Esophagus muscularis mucosa (tissue), 4 donors: Measurements from ENCODE around the gene SEPHS1. TPM values are rescaled to one million over a fixed set of nuclear protein-coding genes. Genes with fewer than 3 reads are reported as not detected.

ENCODE experiments used
- DNase-seq: peaks from one replicate; pipeline ENCODE4 v3.0.0-alpha.2; 2017; ENCODE audit errors: extremely low spot score
- H3K27ac ChIP-seq, 4 donors: fragments of 200-600 bp; sonication (generic); replicated peaks in 1 of 4; 1 replicate in 3 of 4; 2 replicates in 1 of 4; pipeline ENCODE4 v1.5.1; 2016 to 2019; ENCODE audit warnings: mild to moderate bottlenecking in 1 of 4
- H3K27me3 ChIP-seq, 4 donors: fragments of 200-600 bp; sonication (generic); one replicate each; pipeline versions ENCODE4 v1.5.1 to v1.6.0; 2016 to 2019
- H3K36me3 ChIP-seq, 4 donors: fragments of 200-600 bp; sonication (generic); one replicate each; pipeline ENCODE4 v1.5.1; 2016 to 2019
- H3K4me1 ChIP-seq, 4 donors: fragments of 200-600 bp; sonication (generic); one replicate each; pipeline ENCODE4 v1.5.1; 2016 to 2019
- H3K4me3 ChIP-seq, 4 donors: fragments of 200-600 bp; sonication (generic); 1 replicate in 2 of 4; 2 replicates in 2 of 4; pipeline ENCODE4 v1.5.1; 2016 to 2019; ENCODE audit warnings: mild to moderate bottlenecking in 4 of 4, moderate library complexity in 1 of 4
- H3K9me3 ChIP-seq, 4 donors: fragments of 200-600 bp; sonication (generic); 1 replicate in 3 of 4; 2 replicates in 1 of 4; pipeline ENCODE4 v1.5.1; 2016 to 2019
- EP300 ChIP-seq: sonication (generic); formaldehyde crosslinking; IDR thresholded peaks from one replicate; pipeline ENCODE4 v1.6.1; 2017; ENCODE audit warnings: antibody characterized with exemption
- POLR2A ChIP-seq: fragments of 450-650 bp; IDR thresholded peaks from one replicate; pipeline ENCODE4 v1.6.1; 2017; ENCODE audit warnings: antibody characterized with exemption, moderate library complexity, mild to moderate bottlenecking, low read depth
- POLR2AphosphoS5 ChIP-seq, 2 donors: sonication (generic); formaldehyde crosslinking; IDR thresholded peaks; one replicate each; pipeline ENCODE4 v1.6.1; 2017; ENCODE audit warnings: antibody characterized with exemption in 2 of 2
- WGBS: methylation state at CpG from one replicate; pipeline ENCODE4 v1.1.5; 2018; 5-methylcytosine and 5-hydroxymethylcytosine counted together
- intact Hi-C: fragments of 100-400 bp; cut with DNase I; formaldehyde crosslinking; loops from one replicate; pipeline ENCODE4 v1.15.1; 2023
- total RNA-seq, 4 donors: library from RNA; depleted of rRNA; stranded (reverse); fragments of >200 nt; gene quantifications; one replicate each; pipeline versions ENCODE4 v1.1.0 to v1.2.1, GENCODE V29; 2016
- TF ChIP-seq, protein P1 (sequence below), 3 experiments: fragments of 200-600 bp in 2 of 3; fragments of 450-650 bp in 1 of 3; sonication (generic) in 2 of 3; IDR thresholded peaks; one replicate each; pipeline ENCODE4 v1.5.1; 2017 to 2019; ENCODE audit warnings: antibody characterized with exemption in 3 of 3, mild to moderate bottlenecking in 2 of 3, moderate library complexity in 1 of 3

Gene SEPHS1
- total RNA-seq, 4 donors from 2014 or later = 37.0 to 53.1 (median 46.0) TPM

DNA sequence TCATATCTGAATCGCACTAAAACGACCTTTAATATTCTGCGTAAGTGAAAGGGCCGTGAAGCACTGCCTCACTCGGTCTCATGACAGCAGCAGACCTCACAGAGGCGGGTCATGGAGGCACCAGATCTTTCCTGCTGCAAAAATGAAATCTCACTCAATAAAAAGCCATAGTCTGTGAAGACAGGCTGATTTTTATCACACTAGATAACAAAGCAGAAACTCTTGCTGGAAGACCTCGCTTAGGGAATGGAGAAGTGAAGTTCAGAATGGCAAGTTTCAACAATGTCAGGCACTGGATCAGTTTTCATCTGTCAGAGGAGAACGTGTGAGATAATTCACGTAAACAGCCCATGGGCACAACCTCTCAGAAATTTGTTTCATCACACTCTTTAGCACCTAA is 8.0 kb downstream of the SEPHS1 start:
- Histone ChIP-seq H3K27ac (peak overlapping the region; percentile 23 to 55 (median 47)), H3K4me3 (peak overlapping the region in 2 of 4 donors; percentile 16 to 19), H3K36me3 (peaks cover 0 to 24% (median 14%) of the 10 kb centered on the region in 4 donors), H3K9me3 (no peaks in the 10 kb centered on the region), H3K4me1 (peaks cover 11 to 67% (median 51%) of the 10 kb centered on the region in 4 donors), H3K27me3 (no peaks in the 10 kb centered on the region)
- no peak for DNase-seq
- 64% methylated on average over 9 of the region's 9 CpGs for WGBS
- peak in 1 of 2 donors; percentile 44 for TF ChIP-seq POLR2AphosphoS5 (IDR thresholded peaks at IDR 0.05)
- TF ChIP-seq, protein P1, sequence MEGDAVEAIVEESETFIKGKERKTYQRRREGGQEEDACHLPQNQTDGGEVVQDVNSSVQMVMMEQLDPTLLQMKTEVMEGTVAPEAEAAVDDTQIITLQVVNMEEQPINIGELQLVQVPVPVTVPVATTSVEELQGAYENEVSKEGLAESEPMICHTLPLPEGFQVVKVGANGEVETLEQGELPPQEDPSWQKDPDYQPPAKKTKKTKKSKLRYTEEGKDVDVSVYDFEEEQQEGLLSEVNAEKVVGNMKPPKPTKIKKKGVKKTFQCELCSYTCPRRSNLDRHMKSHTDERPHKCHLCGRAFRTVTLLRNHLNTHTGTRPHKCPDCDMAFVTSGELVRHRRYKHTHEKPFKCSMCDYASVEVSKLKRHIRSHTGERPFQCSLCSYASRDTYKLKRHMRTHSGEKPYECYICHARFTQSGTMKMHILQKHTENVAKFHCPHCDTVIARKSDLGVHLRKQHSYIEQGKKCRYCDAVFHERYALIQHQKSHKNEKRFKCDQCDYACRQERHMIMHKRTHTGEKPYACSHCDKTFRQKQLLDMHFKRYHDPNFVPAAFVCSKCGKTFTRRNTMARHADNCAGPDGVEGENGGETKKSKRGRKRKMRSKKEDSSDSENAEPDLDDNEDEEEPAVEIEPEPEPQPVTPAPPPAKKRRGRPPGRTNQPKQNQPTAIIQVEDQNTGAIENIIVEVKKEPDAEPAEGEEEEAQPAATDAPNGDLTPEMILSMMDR (IDR thresholded peaks at IDR 0.05) = no peak
- intact Hi-C loops = no loop called here

DNA sequence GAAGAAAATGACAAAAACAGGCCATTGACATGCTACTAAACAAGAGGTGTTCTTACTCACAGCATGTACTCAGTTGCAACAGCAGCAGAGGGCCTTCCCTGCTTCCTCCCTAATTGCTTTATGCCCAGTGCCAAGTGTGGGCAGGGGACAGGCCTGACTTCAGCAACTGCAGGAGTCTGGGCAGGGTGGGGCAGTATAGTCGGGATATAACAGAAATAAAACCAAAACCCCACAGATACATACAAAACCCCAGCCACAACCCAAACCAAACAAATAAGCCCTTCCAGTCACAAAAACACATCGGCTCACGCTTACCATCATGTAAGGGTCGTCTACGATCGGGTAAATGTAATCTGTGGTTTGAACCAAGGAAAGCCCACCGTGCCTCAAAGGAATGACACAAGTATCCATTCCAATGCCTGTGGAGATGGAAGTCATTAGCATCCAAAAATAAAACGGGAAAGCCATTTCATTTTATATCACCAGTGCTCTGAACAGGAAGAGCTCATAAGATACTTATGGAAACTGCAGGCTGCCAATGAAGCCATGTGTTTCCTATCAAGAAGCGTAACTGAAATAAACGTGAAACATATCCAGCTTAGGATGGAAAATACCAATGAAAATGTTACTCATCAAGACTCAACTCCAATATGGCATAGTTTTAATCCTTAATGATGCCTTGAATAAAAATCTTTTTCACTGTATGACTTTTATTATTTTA is 9.5 kb downstream of the SEPHS1 start:
- Histone ChIP-seq H3K4me3 (no peak overlapping the region), H3K4me1 (peaks cover 11 to 52% (median 44%) of the 10 kb centered on the region in 4 donors), H3K27me3 (no peaks in the 10 kb centered on the region), H3K9me3 (no peaks in the 10 kb centered on the region), H3K27ac (peak overlapping the region in 3 of 4 donors; percentile 13 to 55 (median 45)), H3K36me3 (peaks cover 9 to 37% (median 29%) of the 10 kb centered on the region in 4 donors)
- WGBS = 22% methylated on average over 10 of the region's 10 CpGs
- intact Hi-C loops = no loop called here
- TF ChIP-seq EP300 = no peak
- TF ChIP-seq, protein P1 (IDR thresholded peaks at IDR 0.05) = no peak
- no peak for TF ChIP-seq POLR2A
- TF ChIP-seq POLR2AphosphoS5 (IDR thresholded peaks at IDR 0.05) = no peak
- DNase-seq = no peak

DNA sequence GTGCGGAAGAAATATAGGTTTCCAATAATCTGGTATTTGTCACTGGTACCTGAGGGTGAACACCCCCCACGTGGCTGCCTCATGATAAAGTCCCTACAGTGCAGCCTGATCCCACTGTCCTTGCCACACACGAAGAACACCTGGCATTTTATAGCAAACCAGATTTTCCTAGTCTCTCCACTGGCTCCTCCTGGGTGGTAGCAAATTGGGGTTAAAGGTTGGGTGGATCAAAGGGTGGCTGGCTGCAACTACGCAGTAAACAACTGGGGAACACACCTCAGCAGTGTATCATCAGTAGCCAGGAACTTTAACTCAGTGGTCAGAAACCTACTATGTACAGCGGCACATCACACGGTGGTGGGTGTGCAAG is 10.3 kb downstream of the SEPHS1 start:
- Histone ChIP-seq H3K4me3 (no peak overlapping the region), H3K27me3 (no peaks in the 10 kb centered on the region), H3K36me3 (peaks cover 17 to 45% (median 36%) of the 10 kb centered on the region in 4 donors), H3K9me3 (no peaks in the 10 kb centered on the region), H3K4me1 (peaks cover 11 to 45% (median 40%) of the 10 kb centered on the region in 4 donors), H3K27ac (peak overlapping the region in 2 of 4 donors; percentile 45 to 55)
- no peak for DNase-seq
- 85% methylated on average over 3 of the region's 6 CpGs for WGBS
- intact Hi-C loops = no loop called here
- TF ChIP-seq POLR2A = no peak

DNA sequence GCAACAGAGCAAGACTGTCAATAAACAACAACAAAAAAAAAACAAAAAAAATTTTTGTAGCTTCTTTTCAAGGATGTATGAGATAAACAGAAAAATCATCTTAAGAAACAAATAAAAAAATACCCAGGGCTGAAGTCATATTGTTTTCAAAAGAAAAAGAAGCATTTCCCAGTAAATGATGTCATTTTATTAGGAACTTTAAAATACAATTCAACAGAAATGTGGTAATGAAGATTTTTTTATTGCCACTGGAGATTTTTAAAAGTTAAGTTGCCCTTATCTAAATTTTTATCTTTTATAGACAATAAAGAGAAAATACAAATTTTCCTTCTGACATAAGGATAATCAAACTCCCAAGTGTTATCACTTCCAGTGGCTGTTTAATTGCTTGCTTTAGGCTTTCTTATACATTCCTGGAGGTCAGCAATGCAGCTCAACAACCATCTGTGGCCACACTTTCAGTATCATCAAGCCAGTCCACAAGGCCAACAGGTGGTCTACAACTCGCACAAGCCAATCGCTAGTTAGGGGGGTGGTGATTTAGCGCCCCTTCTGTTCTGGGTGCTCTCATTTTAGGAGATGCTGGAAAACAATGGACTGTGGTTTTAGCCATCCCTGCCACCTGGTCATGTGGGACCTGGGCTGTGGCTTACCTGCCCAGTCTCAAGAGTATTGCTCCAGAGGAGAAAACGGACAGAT is 10.8 kb downstream of the SEPHS1 start:
- no peak for TF ChIP-seq POLR2A
- TF ChIP-seq, protein P1 (IDR thresholded peaks at IDR 0.05) = no peak
- no peak for TF ChIP-seq EP300
- no peak for TF ChIP-seq POLR2AphosphoS5 (IDR thresholded peaks at IDR 0.05)
- Histone ChIP-seq H3K9me3 (no peaks in the 10 kb centered on the region), H3K27me3 (no peaks in the 10 kb centered on the region), H3K4me3 (no peak overlapping the region), H3K36me3 (peaks cover 20 to 50% (median 42%) of the 10 kb centered on the region in 4 donors), H3K4me1 (peaks cover 11 to 44% (median 39%) of the 10 kb centered on the region in 4 donors), H3K27ac (no peak overlapping the region)
- WGBS = 100% methylated on average over 4 of the region's 4 CpGs
- no peak for DNase-seq
- intact Hi-C loops = no loop called here

DNA sequence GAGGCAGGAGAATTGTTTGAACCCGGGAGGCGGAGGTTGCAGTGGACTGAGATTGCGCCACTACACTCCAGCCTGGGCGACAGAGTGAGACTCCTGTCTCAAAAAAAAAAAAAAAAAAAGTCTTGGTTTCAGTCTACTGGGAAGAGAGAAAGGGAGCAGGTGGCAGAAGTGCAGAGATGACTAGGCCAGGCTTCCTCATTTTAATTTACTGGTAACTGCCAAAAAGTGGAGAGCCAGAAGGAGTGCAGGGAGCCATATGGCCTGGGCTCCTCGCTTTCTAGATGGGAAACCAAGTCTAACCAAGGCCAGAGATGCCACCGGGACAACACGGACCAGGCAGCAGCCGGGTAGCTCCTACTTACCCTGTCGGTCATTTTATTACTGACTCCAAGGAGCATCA is 12.2 kb downstream of the SEPHS1 start:
- no peaks in the 10 kb centered on the region for H3K27me3 ChIP-seq
- H3K36me3 ChIP-seq = peaks cover 29 to 64% (median 56%) of the 10 kb centered on the region in 4 donors
- DNase-seq = no peak
- no peaks in the 10 kb centered on the region for H3K9me3 ChIP-seq
- H3K27ac ChIP-seq = no peak overlapping the region
- H3K4me1 ChIP-seq = peaks cover 11 to 35% (median 31%) of the 10 kb centered on the region in 4 donors
- H3K4me3 ChIP-seq = no peak overlapping the region
- intact Hi-C loops = no loop called here
- no peak for TF ChIP-seq EP300
- TF ChIP-seq POLR2AphosphoS5 (IDR thresholded peaks at IDR 0.05) = no peak
- no peak for TF ChIP-seq POLR2A
- TF ChIP-seq, protein P1 (IDR thresholded peaks at IDR 0.05) = no peak
- WGBS = 91% methylated on average over 9 of the region's 9 CpGs
